Measurements from ENCODE around the gene EPS8L1.

DNA sequence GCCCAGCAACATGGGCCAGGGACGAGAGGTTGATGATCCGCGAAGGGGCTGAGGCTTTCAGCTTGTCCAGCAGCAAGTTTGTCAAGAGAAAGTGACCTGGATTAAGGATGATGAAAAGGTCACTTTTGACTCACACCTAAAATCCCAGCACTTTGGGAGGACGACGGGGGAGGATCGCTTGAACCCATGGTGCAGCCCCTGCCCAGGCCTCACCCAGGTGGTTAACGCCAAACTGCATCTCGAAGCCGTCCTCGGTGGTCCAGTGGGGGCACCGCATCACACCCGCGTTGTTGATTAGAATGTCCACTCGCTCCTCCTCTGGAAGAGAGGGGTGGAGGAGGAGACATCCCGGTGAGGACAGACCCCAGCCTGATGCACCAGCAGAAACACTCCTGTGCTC, 27.2 kb upstream of the EPS8L1 start:
- TF ChIP-seq ELK1 (IDR thresholded peaks at IDR 0.05; ENCODE audit: borderline replicate concordance, low read depth, low read length) (no peak), FOS (IDR thresholded peaks at IDR 0.05; ENCODE audit: low read depth, low read length) (no peak), RFX5 (IDR thresholded peaks at IDR 0.05; ENCODE audit: low read depth, low read length) (no peak), CHD1 (IDR thresholded peaks at IDR 0.05; ENCODE audit: low read depth, low read length) (no peak), MAFK (IDR thresholded peaks at IDR 0.05; ENCODE audit: low read depth, low read length) (no peak), POLR2A (IDR thresholded peaks at IDR 0.05; ENCODE audit: low read depth, low read length) (no peak)
- TF ChIP-seq, protein P1, sequence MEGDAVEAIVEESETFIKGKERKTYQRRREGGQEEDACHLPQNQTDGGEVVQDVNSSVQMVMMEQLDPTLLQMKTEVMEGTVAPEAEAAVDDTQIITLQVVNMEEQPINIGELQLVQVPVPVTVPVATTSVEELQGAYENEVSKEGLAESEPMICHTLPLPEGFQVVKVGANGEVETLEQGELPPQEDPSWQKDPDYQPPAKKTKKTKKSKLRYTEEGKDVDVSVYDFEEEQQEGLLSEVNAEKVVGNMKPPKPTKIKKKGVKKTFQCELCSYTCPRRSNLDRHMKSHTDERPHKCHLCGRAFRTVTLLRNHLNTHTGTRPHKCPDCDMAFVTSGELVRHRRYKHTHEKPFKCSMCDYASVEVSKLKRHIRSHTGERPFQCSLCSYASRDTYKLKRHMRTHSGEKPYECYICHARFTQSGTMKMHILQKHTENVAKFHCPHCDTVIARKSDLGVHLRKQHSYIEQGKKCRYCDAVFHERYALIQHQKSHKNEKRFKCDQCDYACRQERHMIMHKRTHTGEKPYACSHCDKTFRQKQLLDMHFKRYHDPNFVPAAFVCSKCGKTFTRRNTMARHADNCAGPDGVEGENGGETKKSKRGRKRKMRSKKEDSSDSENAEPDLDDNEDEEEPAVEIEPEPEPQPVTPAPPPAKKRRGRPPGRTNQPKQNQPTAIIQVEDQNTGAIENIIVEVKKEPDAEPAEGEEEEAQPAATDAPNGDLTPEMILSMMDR (conservative IDR thresholded peaks at IDR 0.05; ENCODE audit: low read depth, low read length): no peak
